Fibroblast of pulmonary artery (primary cell): ENCODE data around the gene NFASC.

Experiments used
- DNase-seq: peaks from one replicate; pipeline ENCODE4 v3.0.0-alpha.2; 2010; ENCODE audit warnings: low read depth
- H3K4me3 ChIP-seq: replicated peaks from 2 replicates; pipeline ENCODE4 v1.5.1; 2011; ENCODE audit warnings: low read depth, mild to moderate bottlenecking, control low read depth, low read length, moderate library complexity
- CTCF ChIP-seq: IDR thresholded peaks from 2 replicates; pipeline ENCODE4 v1.5.1; 2011; ENCODE audit warnings: mild to moderate bottlenecking, control low read depth, low read length, inconsistent platforms; ENCODE audit errors: missing control alignments

The NFASC gene

GRCh38 chr1:204883405-204883804 lies 12.7 kb downstream of the NFASC start:
- no peak for DNase-seq
- TF ChIP-seq CTCF = no peak
- no peak overlapping the region for H3K4me3 ChIP-seq

GRCh38 chr1:204885288-204885711 lies 14.6 kb downstream of the NFASC start:
- no peak overlapping the region for H3K4me3 ChIP-seq
- TF ChIP-seq CTCF = no peak
- peak; percentile 41 for DNase-seq

- peak; percentile 16 for DNase-seq
- no peak overlapping the region for H3K4me3 ChIP-seq
- no peak for TF ChIP-seq CTCF
Observed at GRCh38 chr1:204885790-204886189, 15.1 kb downstream of the NFASC start.

GRCh38 chr1:204887846-204888245 lies 17.2 kb downstream of the NFASC start:
- H3K4me3 ChIP-seq = no peak overlapping the region
- no peak for DNase-seq
- no peak for TF ChIP-seq CTCF

GRCh38 chr1:204888294-204888693 lies 17.6 kb downstream of the NFASC start:
- H3K4me3 ChIP-seq = no peak overlapping the region
- no peak for TF ChIP-seq CTCF
- no peak for DNase-seq

- DNase-seq = no peak
- no peak for TF ChIP-seq CTCF
- H3K4me3 ChIP-seq = no peak overlapping the region
Observed at GRCh38 chr1:204889681-204890383, 19.2 kb downstream of the NFASC start.

GRCh38 chr1:204891860-204892259 lies 21.2 kb downstream of the NFASC start:
- no peak overlapping the region for H3K4me3 ChIP-seq
- TF ChIP-seq CTCF = no peak
- DNase-seq = no peak
